H9 (cell line): ENCODE data around the gene CHKB. TPM values are rescaled to one million over a fixed set of nuclear protein-coding genes. Genes with fewer than 3 reads are reported as not detected.

ENCODE experiments used
- DNase-seq: peaks from one replicate; pipeline ENCODE4 v3.0.0-alpha.2; 2017
- H2AFZ ChIP-seq: one replicate; pipeline ENCODE4 v1.6.1; 2013; ENCODE audit warnings: mild to moderate bottlenecking, low read length, control low read depth, moderate library complexity
- H2AK5ac ChIP-seq: 2 replicates; pipeline ENCODE4 v1.6.1; 2013; ENCODE audit warnings: low read length, control low read depth, mixed read lengths; ENCODE audit not compliant: insufficient read length
- H2BK120ac ChIP-seq: one replicate; pipeline ENCODE4 v1.6.1; 2013; ENCODE audit warnings: low read depth, mild to moderate bottlenecking, low read length, control low read depth, inconsistent platforms; ENCODE audit not compliant: poor library complexity, severe bottlenecking
- H2BK12ac ChIP-seq: 2 replicates; pipeline ENCODE4 v1.6.1; 2013; ENCODE audit warnings: low read length, control low read depth, mixed read lengths, low read depth; ENCODE audit not compliant: insufficient read length
- H2BK15ac ChIP-seq: 2 replicates; pipeline ENCODE4 v1.6.1; 2013; ENCODE audit warnings: low read depth, low read length, control low read depth
- H2BK20ac ChIP-seq: one replicate; pipeline ENCODE4 v1.6.1; 2013; ENCODE audit warnings: low read depth, mild to moderate bottlenecking, low read length, control low read depth, inconsistent platforms; ENCODE audit not compliant: poor library complexity, severe bottlenecking
- H2BK5ac ChIP-seq: 2 replicates; pipeline ENCODE4 v1.6.1; 2013; ENCODE audit warnings: low read length, control low read depth, mixed read lengths; ENCODE audit not compliant: insufficient read length
- H3K14ac ChIP-seq: 2 replicates; pipeline ENCODE4 v1.6.1; 2013; ENCODE audit warnings: low read length, control low read depth; ENCODE audit not compliant: insufficient read depth
- H3K18ac ChIP-seq: 2 replicates; pipeline ENCODE4 v1.6.1; 2013; ENCODE audit warnings: low read depth, mild to moderate bottlenecking, mixed read lengths, low read length, control low read depth; ENCODE audit not compliant: insufficient read length
- H3K23ac ChIP-seq: 2 replicates; pipeline ENCODE4 v1.6.1; 2013; ENCODE audit warnings: low read length, control low read depth, mixed read lengths, low read depth; ENCODE audit not compliant: insufficient read length
- H3K23me2 ChIP-seq: 2 replicates; pipeline ENCODE4 v1.6.1; 2013; ENCODE audit warnings: low read depth, mild to moderate bottlenecking, mixed read lengths, low read length, control low read depth; ENCODE audit not compliant: insufficient read length, poor library complexity, severe bottlenecking
- H3K27ac ChIP-seq: 2 replicates; pipeline ENCODE4 v1.5.1; 2013; ENCODE audit warnings: low read length, control low read depth, mixed read lengths, low read depth; ENCODE audit not compliant: insufficient read length
- H3K27me3 ChIP-seq: 2 replicates; pipeline ENCODE4 v1.6.1; 2013; ENCODE audit warnings: low read length, control low read depth, inconsistent platforms; ENCODE audit not compliant: insufficient read depth
- H3K4ac ChIP-seq: 2 replicates; pipeline ENCODE4 v1.6.1; 2013; ENCODE audit warnings: low read depth, mild to moderate bottlenecking, control low read depth, inconsistent platforms, low read length, moderate library complexity
- H3K4me1 ChIP-seq: 2 replicates; pipeline ENCODE4 v1.6.1; 2013; ENCODE audit warnings: low read length, control low read depth, inconsistent platforms; ENCODE audit not compliant: insufficient read depth
- H3K4me2 ChIP-seq: 2 replicates; pipeline ENCODE4 v1.6.1; 2013; ENCODE audit warnings: low read length, control low read depth, mixed read lengths; ENCODE audit not compliant: insufficient read length, insufficient read depth
- H3K56ac ChIP-seq: 2 replicates; pipeline ENCODE4 v1.6.1; 2013; ENCODE audit warnings: low read depth, mild to moderate bottlenecking, mixed read lengths, low read length, control low read depth; ENCODE audit not compliant: insufficient read length
- H3K79me1 ChIP-seq: 2 replicates; pipeline ENCODE4 v1.6.1; 2013; ENCODE audit warnings: low read depth, mild to moderate bottlenecking, moderate library complexity, low read length, control low read depth, inconsistent platforms; ENCODE audit not compliant: insufficient read depth, poor library complexity, severe bottlenecking
- H3K79me2 ChIP-seq: 2 replicates; pipeline ENCODE4 v1.6.1; 2013; ENCODE audit warnings: low read length, control low read depth, inconsistent platforms; ENCODE audit not compliant: insufficient read depth
- H3K9ac ChIP-seq: 2 replicates; pipeline ENCODE4 v1.6.1; 2013; ENCODE audit warnings: low read length, control low read depth, mixed read lengths; ENCODE audit not compliant: insufficient read length; ENCODE audit errors: extremely low read depth
- H3K9me3 ChIP-seq: one replicate; pipeline ENCODE4 v1.6.1; 2013; ENCODE audit warnings: low read depth, low read length, inconsistent platforms; ENCODE audit not compliant: control insufficient read depth
- H3T11ph ChIP-seq: one replicate; pipeline ENCODE4 v1.6.1; 2013; ENCODE audit warnings: mild to moderate bottlenecking, low read length, control low read depth, inconsistent platforms
- H4K20me1 ChIP-seq: one replicate; pipeline ENCODE4 v1.6.1; 2013; ENCODE audit not compliant: control insufficient read depth, insufficient read length, insufficient read depth
- H4K5ac ChIP-seq: 2 replicates; pipeline ENCODE4 v1.6.1; 2013; ENCODE audit warnings: low read depth, mild to moderate bottlenecking, mixed read lengths, low read length, control low read depth; ENCODE audit not compliant: insufficient read length
- H4K8ac ChIP-seq: replicated peaks from 2 replicates; pipeline ENCODE4 v1.6.1; 2013; ENCODE audit warnings: low read length, control low read depth, mixed read lengths, low read depth; ENCODE audit not compliant: insufficient read length
- H4K91ac ChIP-seq: 2 replicates; pipeline ENCODE4 v1.6.1; 2013; ENCODE audit warnings: low read depth, mild to moderate bottlenecking, moderate library complexity, mixed read lengths, low read length, control low read depth; ENCODE audit not compliant: insufficient read length
- H3K27ac Mint-ChIP-seq, 3 experiments: 2 replicates in 2 of 3; 3 replicates in 1 of 3; pipeline ENCODE4 v1.8.0; 2020 to 2021; ENCODE audit warnings: mixed read lengths in 3 of 3, mild to moderate bottlenecking in 1 of 3, moderate library complexity in 1 of 3
- H3K27me3 Mint-ChIP-seq: 2 replicates; pipeline ENCODE4 v1.8.0; 2021; ENCODE audit warnings: low read depth, mild to moderate bottlenecking, moderate library complexity, mixed read lengths
- H3K36me3 Mint-ChIP-seq, 3 experiments: 2 replicates in 2 of 3; 3 replicates in 1 of 3; pipeline ENCODE4 v1.8.0; 2020 to 2021; ENCODE audit warnings: low read depth in 3 of 3, mixed read lengths in 3 of 3; ENCODE audit not compliant: insufficient read depth in 1 of 3
- H3K4me1 Mint-ChIP-seq, 2 experiments: 2 replicates each; pipeline ENCODE4 v1.8.0; 2020; ENCODE audit warnings: mixed read lengths in 2 of 2
- H3K4me3 Mint-ChIP-seq, 2 experiments: 2 replicates in 1 of 2; 3 replicates in 1 of 2; pipeline ENCODE4 v1.8.0; 2020 to 2021; ENCODE audit warnings: mild to moderate bottlenecking in 2 of 2, mixed read lengths in 2 of 2, moderate library complexity in 1 of 2
- H3K9me3 Mint-ChIP-seq, 2 experiments: 2 replicates in 1 of 2; 3 replicates in 1 of 2; pipeline ENCODE4 v1.8.0; 2020; ENCODE audit warnings: mild to moderate bottlenecking in 2 of 2, mixed read lengths in 2 of 2, moderate library complexity in 1 of 2
- WGBS: extraction: QIAGEN DNeasy Blood & Tissue Kit; methylation state at CpG from one replicate; pipeline ENCODE4 v1.1.7; 2013; ENCODE audit warnings: missing lambda C conversion rate, low lambda C conversion rate, mixed read lengths; ENCODE audit not compliant: insufficient read length; ENCODE audit errors: extremely low coverage; 5-methylcytosine and 5-hydroxymethylcytosine counted together
- total RNA-seq: library from RNA; stranded (reverse); gene quantifications from 2 replicates; pipeline ENCODE4 v1.2.1, GENCODE V29; 2021
- TF ChIP-seq, protein P1 (sequence below): fragments of 200-600 bp; sonication (generic); conservative IDR thresholded peaks from 3 replicates; pipeline ENCODE4 v1.8.0; 2021; ENCODE audit warnings: antibody characterized with exemption, mild to moderate bottlenecking

Gene CHKB
- total RNA-seq, 1 experiment from 2014 or later: 64.9 TPM

DNA sequence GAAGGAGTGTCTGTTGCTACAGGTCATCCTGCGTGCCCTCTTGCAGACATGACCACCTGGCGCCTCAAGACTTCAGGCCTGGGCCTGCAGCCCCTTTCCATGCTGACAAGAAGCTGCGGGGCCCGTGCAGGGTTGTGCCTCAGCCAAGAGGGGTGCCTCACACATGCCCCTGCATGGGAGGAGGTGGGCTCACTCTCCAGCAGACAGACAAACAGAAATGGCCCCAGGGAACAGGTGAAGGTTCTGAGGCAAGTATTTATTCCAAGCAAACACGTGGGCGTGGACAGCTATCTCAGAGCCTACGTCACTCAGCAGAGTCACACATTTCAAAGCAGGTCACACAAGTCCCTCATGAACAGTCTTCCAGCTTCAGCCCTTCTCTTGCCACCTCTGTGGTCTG, 14.0 kb downstream of the CHKB start:
- no peak overlapping the region for H4K5ac ChIP-seq
- H3K79me1 ChIP-seq: no peaks in the 10 kb centered on the region
- peaks cover 9% of the 10 kb centered on the region for H3K27me3 Mint-ChIP-seq

More for the DNA sequence above, 14.0 kb downstream of the CHKB start:
- Mint-ChIP-seq H3K4me1 (peaks cover under 1% of the 10 kb centered on the region in 2 experiments; a peak in 2 of 4 replicates), H3K27ac (no peak overlapping the region), H3K9me3 (no peaks in the 10 kb centered on the region), H3K4me3 (no peak overlapping the region), H3K36me3 (peaks cover 13 to 58% (median 50%) of the 10 kb centered on the region in 3 experiments; a peak in 6 of 7 replicates)
- H3K4ac ChIP-seq: no peak overlapping the region
- no peaks in the 10 kb centered on the region for H3K79me2 ChIP-seq
- H3K27ac ChIP-seq: no peak overlapping the region
- no peak overlapping the region for H3K9ac ChIP-seq
- H2BK120ac ChIP-seq: no peak overlapping the region
- H3T11ph ChIP-seq: no peak overlapping the region
- no peak overlapping the region for H2BK15ac ChIP-seq
- H3K23me2 ChIP-seq: no peaks in the 10 kb centered on the region
- H3K14ac ChIP-seq: no peak overlapping the region
- no peak overlapping the region for H2AFZ ChIP-seq
- TF ChIP-seq, protein P1, sequence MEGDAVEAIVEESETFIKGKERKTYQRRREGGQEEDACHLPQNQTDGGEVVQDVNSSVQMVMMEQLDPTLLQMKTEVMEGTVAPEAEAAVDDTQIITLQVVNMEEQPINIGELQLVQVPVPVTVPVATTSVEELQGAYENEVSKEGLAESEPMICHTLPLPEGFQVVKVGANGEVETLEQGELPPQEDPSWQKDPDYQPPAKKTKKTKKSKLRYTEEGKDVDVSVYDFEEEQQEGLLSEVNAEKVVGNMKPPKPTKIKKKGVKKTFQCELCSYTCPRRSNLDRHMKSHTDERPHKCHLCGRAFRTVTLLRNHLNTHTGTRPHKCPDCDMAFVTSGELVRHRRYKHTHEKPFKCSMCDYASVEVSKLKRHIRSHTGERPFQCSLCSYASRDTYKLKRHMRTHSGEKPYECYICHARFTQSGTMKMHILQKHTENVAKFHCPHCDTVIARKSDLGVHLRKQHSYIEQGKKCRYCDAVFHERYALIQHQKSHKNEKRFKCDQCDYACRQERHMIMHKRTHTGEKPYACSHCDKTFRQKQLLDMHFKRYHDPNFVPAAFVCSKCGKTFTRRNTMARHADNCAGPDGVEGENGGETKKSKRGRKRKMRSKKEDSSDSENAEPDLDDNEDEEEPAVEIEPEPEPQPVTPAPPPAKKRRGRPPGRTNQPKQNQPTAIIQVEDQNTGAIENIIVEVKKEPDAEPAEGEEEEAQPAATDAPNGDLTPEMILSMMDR: no peak
- no peak overlapping the region for H2AK5ac ChIP-seq
- no peaks in the 10 kb centered on the region for H3K27me3 ChIP-seq
- H3K4me1 ChIP-seq: no peaks in the 10 kb centered on the region
- no peak overlapping the region for H3K4me2 ChIP-seq
- H2BK20ac ChIP-seq: no peak overlapping the region
- H4K8ac ChIP-seq: no peak overlapping the region
- WGBS: no CpG with 5 or more reads among the region's 7 CpGs
- no peak overlapping the region for H2BK5ac ChIP-seq
- no peak overlapping the region for H3K56ac ChIP-seq
- no peaks in the 10 kb centered on the region for H3K9me3 ChIP-seq
- H2BK12ac ChIP-seq: no peak overlapping the region
- H4K91ac ChIP-seq: no peak overlapping the region
- H3K23ac ChIP-seq: no peak overlapping the region
- DNase-seq: no peak
- H3K18ac ChIP-seq: no peak overlapping the region
- H4K20me1 ChIP-seq: no peaks in the 10 kb centered on the region
